Right lobe of liver (tissue), 6 donors: ENCODE measurements around the gene NSUN6. TPM values are rescaled to one million over a fixed set of nuclear protein-coding genes. Genes with fewer than 3 reads are reported as not detected.
"Not testable (repeated sequence)": the region's sequence is repeated elsewhere in the genome, so short reads cannot be mapped to it uniquely, and the experiment has no call there.

ENCODE experiments used
- ATAC-seq, 4 donors: fragments of 200-7000 bp; cut with Tn5 transposase; one replicate each; pipeline ENCODE4 v1.9.1; 2020; ENCODE audit warnings: mild to moderate bottlenecking in 4 of 4, moderate library complexity in 4 of 4
- DNase-seq, 3 donors: peaks; one replicate each; pipeline ENCODE4 v3.0.0-alpha.2; 2020
- H3K27ac ChIP-seq, 3 donors: fragments of 200-600 bp; one replicate each; pipeline ENCODE4 v1.8.0; 2022
- H3K27me3 ChIP-seq, 2 donors: fragments of 200-600 bp; one replicate each; pipeline ENCODE4 v1.8.0; 2022
- H3K36me3 ChIP-seq, 4 donors: fragments of 200-600 bp; sonication (generic) in 1 of 4; one replicate each; pipeline versions ENCODE4 v1.5.1 to v1.8.0; 2017 to 2022; ENCODE audit warnings: control low read depth in 1 of 4
- H3K4me1 ChIP-seq, 4 donors: fragments of 200-600 bp; sonication (generic) in 1 of 4; one replicate each; pipeline versions ENCODE4 v1.5.1 to v1.8.0; 2017 to 2022; ENCODE audit warnings: control low read depth in 1 of 4
- H3K4me3 ChIP-seq, 3 donors: fragments of 200-600 bp; one replicate each; pipeline ENCODE4 v1.8.0; 2022
- H3K9me3 ChIP-seq, 4 donors: fragments of 200-600 bp; sonication (generic) in 1 of 4; one replicate each; pipeline versions ENCODE4 v1.5.1 to v1.8.0; 2017 to 2022; ENCODE audit warnings: control low read depth in 1 of 4
- CTCF ChIP-seq, 4 donors: fragments of 200-600 bp in 3 of 4; fragments of 450-650 bp in 1 of 4; IDR thresholded peaks; one replicate each; pipeline versions ENCODE4 v1.5.1 to v1.8.0; 2016 to 2022; ENCODE audit warnings: antibody characterized with exemption in 4 of 4, mild to moderate bottlenecking in 2 of 4
- POLR2A ChIP-seq: fragments of 450-650 bp; IDR thresholded peaks from one replicate; pipeline ENCODE4 v1.6.1; 2017; ENCODE audit warnings: antibody characterized with exemption, mild to moderate bottlenecking
- WGBS: methylation state at CpG from one replicate; pipeline ENCODE4 v1.1.6; 2018; ENCODE audit warnings: low coverage, low lambda C conversion rate; ENCODE audit not compliant: insufficient coverage; ENCODE audit errors: missing lambda C conversion rate; 5-methylcytosine and 5-hydroxymethylcytosine counted together
- intact Hi-C, 2 donors: fragments of 100-400 bp; cut with DNase I; formaldehyde crosslinking; loops; one replicate each; pipeline versions ENCODE4 v1.11.2 to v1.14.1; 2022
- total RNA-seq, 6 experiments: library from RNA; depleted of rRNA in 2 of 6; stranded (reverse); fragments of >200 nt in 2 of 6; fragmentation: NEBNext Ultra II Directional in 3 of 6; extraction: Animal tissue kit (Norgen Biotek cat#: 25700) in 3 of 6; gene quantifications; one replicate each; pipeline versions ENCODE4 v1.1.0 to v1.2.4, GENCODE V29; 2016 to 2023
- donor health status: DM: no; HTN: yes; CAD: no.
- donor health status: DM: no; HTN: no; CAD: no.
- donor health status: DM: no; HTN: no; CAD: no.
- donor health status: DM: no; HTN: yes; CAD: no.
- donor health status: DM: no; HTN: yes; CAD: no.

The NSUN6 gene
- total RNA-seq, 6 experiments from 2014 or later: 19.0 to 34.0 (median 27.9) TPM

- 100% methylated on average over 2 of the region's 2 CpGs for WGBS
- intact Hi-C loops: no loop called here
- no peak for ATAC-seq
These were observed 50.1 kb downstream of the NSUN6 start for GRCh38 chr10:18601321-18601720.

GRCh38 chr10:18599392-18599791 is 52.0 kb downstream of the NSUN6 start:
- Histone ChIP-seq H3K36me3 (peaks cover 0 to 18% (median 10%) of the 10 kb centered on the region in 4 donors), H3K27me3 (no peaks in the 10 kb centered on the region), H3K4me1 (no peaks in the 10 kb centered on the region), H3K9me3 (no peaks in the 10 kb centered on the region), H3K27ac (no peak overlapping the region), H3K4me3 (no peak overlapping the region)
- 67% methylated on average over 1 of the region's 3 CpGs for WGBS
- intact Hi-C loops: no loop called here
- DNase-seq (peak; percentile 52 to 64 (median 57)), ATAC-seq (peak; percentile 72 to 94 (median 89))
- no peak for TF ChIP-seq POLR2A
- no peak for TF ChIP-seq CTCF (IDR thresholded peaks at IDR 0.05)

More at GRCh38 chr10:18601321-18601720, 50.1 kb downstream of the NSUN6 start:
- Histone ChIP-seq H3K4me1 (no peaks in the 10 kb centered on the region), H3K27ac (no peak overlapping the region), H3K4me3 (no peak overlapping the region), H3K27me3 (no peaks in the 10 kb centered on the region), H3K9me3 (no peaks in the 10 kb centered on the region), H3K36me3 (peaks cover 0 to 6% (median 3%) of the 10 kb centered on the region in 4 donors)
- DNase-seq: no peak
- TF ChIP-seq POLR2A (no peak), CTCF (IDR thresholded peaks at IDR 0.05) (peak in 1 of 4 donors; percentile 11)

GRCh38 chr10:18594574-18595156 is 56.7 kb downstream of the NSUN6 start:
- ATAC-seq (peak; percentile 38 to 66 (median 53)), DNase-seq (no peak)
- no peak overlapping the region for H3K27ac ChIP-seq
- intact Hi-C loops: no loop called here
- TF ChIP-seq POLR2A (no peak), CTCF (IDR thresholded peaks at IDR 0.05) (peak in 3 of 4 donors; percentile 15 to 43 (median 25))
- no peaks in the 10 kb centered on the region for H3K9me3 ChIP-seq
- H3K4me3 ChIP-seq: no peak overlapping the region
- H3K4me1 ChIP-seq: no peaks in the 10 kb centered on the region
- 93% methylated on average over 5 of the region's 6 CpGs for WGBS
- H3K27me3 ChIP-seq: no peaks in the 10 kb centered on the region
- H3K36me3 ChIP-seq: peaks cover 0 to 16% (median 6%) of the 10 kb centered on the region in 4 donors

- H3K36me3 ChIP-seq: peaks cover 0 to 27% (median 14%) of the 10 kb centered on the region in 4 donors
These were observed 60.2 kb downstream of the NSUN6 start for GRCh38 chr10:18591141-18591540.

GRCh38 chr10:18586637-18587036 is 64.8 kb downstream of the NSUN6 start:
- H3K4me3 ChIP-seq, intact Hi-C loops, H3K9me3 ChIP-seq, H3K27me3 ChIP-seq, DNase-seq, H3K4me1 ChIP-seq, ATAC-seq, H3K27ac ChIP-seq: not testable (repeated sequence)
- H3K36me3 ChIP-seq: peaks cover 0 to 27% (median 15%) of the 10 kb centered on the region in 4 donors
- WGBS: 98% methylated on average over 6 of the region's 10 CpGs

More at GRCh38 chr10:18591141-18591540, 60.2 kb downstream of the NSUN6 start:
- H3K4me1 ChIP-seq, H3K4me3 ChIP-seq, DNase-seq, H3K9me3 ChIP-seq, H3K27me3 ChIP-seq, ATAC-seq, intact Hi-C loops, H3K27ac ChIP-seq: not testable (repeated sequence)
- 100% methylated on average over 1 of the region's 1 CpG for WGBS
